GM23338 (cell line): ENCODE measurements around the gene ASRGL1.

Experiments
- EZH2 ChIP-seq: fragments of 200-600 bp; sonication (generic); IDR thresholded peaks from one replicate; pipeline ENCODE4 v1.8.0; 2017; ENCODE audit warnings: antibody characterized with exemption, mild to moderate bottlenecking, low read depth; ENCODE audit not compliant: unreplicated experiment
- EZH2phosphoT487 ChIP-seq: fragments of 200-600 bp; sonication (generic); IDR thresholded peaks from one replicate; pipeline ENCODE4 v1.8.1; 2018; ENCODE audit warnings: antibody characterized with exemption; ENCODE audit not compliant: unreplicated experiment
- JUNB ChIP-seq: IDR thresholded peaks from one replicate; pipeline ENCODE4 v1.6.1; 2016; ENCODE audit warnings: antibody characterized with exemption; ENCODE audit not compliant: unreplicated experiment
- POLR2AphosphoS5 ChIP-seq: IDR thresholded peaks from 2 replicates; pipeline ENCODE4 v1.6.1; 2016; ENCODE audit warnings: antibody characterized with exemption, low read depth
- REST ChIP-seq: IDR thresholded peaks from one replicate; pipeline ENCODE4 v1.6.1; 2018; ENCODE audit warnings: antibody characterized with exemption; ENCODE audit not compliant: unreplicated experiment
- STAT1 ChIP-seq: IDR thresholded peaks from one replicate; pipeline ENCODE4 v1.6.1; 2016; ENCODE audit warnings: antibody characterized with exemption; ENCODE audit not compliant: unreplicated experiment
- ZNF331 ChIP-seq: fragments of 250-450 bp; sonication (Bioruptor Pico); IDR thresholded peaks from 2 replicates; pipeline ENCODE4 v1.5.0; 2020; ENCODE audit warnings: low read depth, mild to moderate bottlenecking, moderate library complexity
- TF ChIP-seq, protein P1 (sequence below), 2 experiments: fragments of 200-600 bp in 1 of 2; sonication (generic) in 1 of 2; conservative IDR thresholded peaks; 2 replicates each; pipeline versions ENCODE4 v1.5.1 to v1.6.1; 2016 to 2017; ENCODE audit warnings: antibody characterized with exemption in 2 of 2, low read depth in 2 of 2, mild to moderate bottlenecking in 2 of 2, moderate library complexity in 1 of 2
- TF ChIP-seq, protein P2 (sequence below): IDR thresholded peaks from 2 replicates; pipeline ENCODE4 v1.6.1; 2016; ENCODE audit warnings: antibody characterized with exemption

- TF ChIP-seq, protein P1, sequence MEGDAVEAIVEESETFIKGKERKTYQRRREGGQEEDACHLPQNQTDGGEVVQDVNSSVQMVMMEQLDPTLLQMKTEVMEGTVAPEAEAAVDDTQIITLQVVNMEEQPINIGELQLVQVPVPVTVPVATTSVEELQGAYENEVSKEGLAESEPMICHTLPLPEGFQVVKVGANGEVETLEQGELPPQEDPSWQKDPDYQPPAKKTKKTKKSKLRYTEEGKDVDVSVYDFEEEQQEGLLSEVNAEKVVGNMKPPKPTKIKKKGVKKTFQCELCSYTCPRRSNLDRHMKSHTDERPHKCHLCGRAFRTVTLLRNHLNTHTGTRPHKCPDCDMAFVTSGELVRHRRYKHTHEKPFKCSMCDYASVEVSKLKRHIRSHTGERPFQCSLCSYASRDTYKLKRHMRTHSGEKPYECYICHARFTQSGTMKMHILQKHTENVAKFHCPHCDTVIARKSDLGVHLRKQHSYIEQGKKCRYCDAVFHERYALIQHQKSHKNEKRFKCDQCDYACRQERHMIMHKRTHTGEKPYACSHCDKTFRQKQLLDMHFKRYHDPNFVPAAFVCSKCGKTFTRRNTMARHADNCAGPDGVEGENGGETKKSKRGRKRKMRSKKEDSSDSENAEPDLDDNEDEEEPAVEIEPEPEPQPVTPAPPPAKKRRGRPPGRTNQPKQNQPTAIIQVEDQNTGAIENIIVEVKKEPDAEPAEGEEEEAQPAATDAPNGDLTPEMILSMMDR (conservative IDR thresholded peaks at IDR 0.05; ENCODE audit: low read depth in 2 of 2): no peak
- TF ChIP-seq EZH2 (no peak), ZNF331 (no peak), POLR2AphosphoS5 (no peak), JUNB (no peak), STAT1 (no peak), REST (no peak), EZH2phosphoT487 (no peak)
- TF ChIP-seq, protein P2, sequence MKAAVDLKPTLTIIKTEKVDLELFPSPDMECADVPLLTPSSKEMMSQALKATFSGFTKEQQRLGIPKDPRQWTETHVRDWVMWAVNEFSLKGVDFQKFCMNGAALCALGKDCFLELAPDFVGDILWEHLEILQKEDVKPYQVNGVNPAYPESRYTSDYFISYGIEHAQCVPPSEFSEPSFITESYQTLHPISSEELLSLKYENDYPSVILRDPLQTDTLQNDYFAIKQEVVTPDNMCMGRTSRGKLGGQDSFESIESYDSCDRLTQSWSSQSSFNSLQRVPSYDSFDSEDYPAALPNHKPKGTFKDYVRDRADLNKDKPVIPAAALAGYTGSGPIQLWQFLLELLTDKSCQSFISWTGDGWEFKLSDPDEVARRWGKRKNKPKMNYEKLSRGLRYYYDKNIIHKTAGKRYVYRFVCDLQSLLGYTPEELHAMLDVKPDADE: no peak
Measured at GRCh38 chr11:62401811-62402210, 64.6 kb downstream of the ASRGL1 start.
